Activated CD4-positive, alpha-beta T cell treated with anti-CD3 and anti-CD28 coated beads, Interleukin-2, amount 10 ng/mL, durations not matched to agents 24 days and 14 days (primary cell): ENCODE results near the gene LCA5L. TPM values are rescaled to one million over a fixed set of nuclear protein-coding genes. Genes with fewer than 3 reads are reported as not detected.

ENCODE experiments used
- DNase-seq: peaks from one replicate; pipeline ENCODE4 v3.0.0; 2022
- H3K27ac Mint-ChIP-seq: one replicate; pipeline ENCODE4 v1.8.0; 2022; ENCODE audit warnings: mild to moderate bottlenecking, mixed read lengths
- H3K27me3 Mint-ChIP-seq: one replicate; pipeline ENCODE4 v1.8.0; 2022; ENCODE audit warnings: mixed read lengths
- H3K36me3 Mint-ChIP-seq: one replicate; pipeline ENCODE4 v1.8.0; 2022; ENCODE audit warnings: low read depth, mild to moderate bottlenecking, mixed read lengths
- H3K4me1 Mint-ChIP-seq: one replicate; pipeline ENCODE4 v1.8.0; 2021; ENCODE audit warnings: mixed read lengths
- H3K4me3 Mint-ChIP-seq: one replicate; pipeline ENCODE4 v1.8.0; 2022; ENCODE audit warnings: mild to moderate bottlenecking, moderate library complexity, mixed read lengths
- H3K9me3 Mint-ChIP-seq: one replicate; pipeline ENCODE4 v1.8.0; 2021; ENCODE audit warnings: mixed read lengths
- intact Hi-C: fragments of 100-400 bp; cut with micrococcal nuclease; formaldehyde crosslinking; loops from one replicate; pipeline ENCODE4 v1.15.1; 2023
- total RNA-seq: library from RNA; stranded (reverse); gene quantifications from 2 replicates; pipeline ENCODE4 v1.2.3, GENCODE V29; 2022

LCA5L gene
- not detected in 2 replicates for total RNA-seq

DNA sequence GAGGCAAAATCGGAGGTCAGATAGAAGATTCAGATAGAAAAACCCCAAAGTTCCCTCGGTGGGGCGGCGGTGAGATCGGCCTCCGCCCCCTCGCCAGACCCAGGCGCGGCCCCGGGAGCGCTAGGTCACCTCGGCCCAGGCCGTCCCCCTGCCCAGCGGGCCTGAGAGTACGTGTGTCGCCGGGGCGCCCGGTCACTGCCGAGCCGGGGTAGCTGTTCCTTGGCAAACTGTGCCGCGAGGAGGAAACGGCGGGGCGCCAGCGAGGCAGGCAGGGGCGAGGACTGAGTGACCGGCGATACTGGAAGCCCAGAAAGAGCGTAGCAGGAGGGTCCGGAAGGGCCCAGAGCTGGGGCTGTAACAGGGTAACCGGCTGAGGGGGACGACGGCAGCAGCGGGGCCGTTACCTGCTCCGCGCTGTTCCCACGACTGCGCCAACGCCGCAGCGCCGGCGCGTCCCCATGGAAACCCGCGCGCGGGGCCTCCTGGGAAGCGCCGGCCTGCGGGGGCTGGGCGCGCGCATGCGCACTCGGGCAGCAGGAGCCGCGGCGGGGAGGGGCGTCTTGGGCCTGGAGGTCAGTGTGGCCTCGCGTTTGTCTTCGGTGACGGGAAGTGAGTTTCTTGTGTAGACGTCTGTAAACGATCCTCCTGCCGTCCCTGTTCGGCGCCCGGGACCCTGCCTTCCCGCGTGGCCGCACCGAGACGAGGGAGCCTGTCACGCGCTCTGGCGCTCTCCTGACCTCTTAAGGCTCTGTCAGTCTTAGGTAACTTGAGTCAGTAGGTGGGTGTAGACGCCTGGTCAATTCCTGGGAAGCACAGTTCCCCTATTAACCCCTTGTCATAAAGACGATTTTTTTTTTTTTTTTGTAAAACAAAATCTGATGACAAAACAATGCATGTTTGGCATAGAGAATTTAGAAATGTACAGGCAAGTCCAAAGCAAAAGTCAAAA, at the start of gene LCA5L:
Gene LCA5L, minus strand, starts transcription at position 458 of the 949 bp plus-strand sequence. CDS start 17,285 bp downstream, outside the sequence.
- peaks cover 47% of the 10 kb centered on the region for H3K27me3 Mint-ChIP-seq
- peak within 1 kb of the TSS; percentile 96 for H3K27ac Mint-ChIP-seq
- intact Hi-C loops: loop anchor here (1.0 to 5.0 kb wide), 4 partner anchors 57 to 263 kb away; partner anchors contain the start of genes HMGN1 and PSMG1
- peaks cover 14% of the 10 kb centered on the region for H3K4me1 Mint-ChIP-seq
- H3K4me3 Mint-ChIP-seq: peak within 1 kb of the TSS; percentile 84
- DNase-seq: peak; percentile 98
- H3K36me3 Mint-ChIP-seq: peaks cover 3% of the 10 kb centered on the region
- peaks cover 3% of the 10 kb centered on the region for H3K9me3 Mint-ChIP-seq

DNA sequence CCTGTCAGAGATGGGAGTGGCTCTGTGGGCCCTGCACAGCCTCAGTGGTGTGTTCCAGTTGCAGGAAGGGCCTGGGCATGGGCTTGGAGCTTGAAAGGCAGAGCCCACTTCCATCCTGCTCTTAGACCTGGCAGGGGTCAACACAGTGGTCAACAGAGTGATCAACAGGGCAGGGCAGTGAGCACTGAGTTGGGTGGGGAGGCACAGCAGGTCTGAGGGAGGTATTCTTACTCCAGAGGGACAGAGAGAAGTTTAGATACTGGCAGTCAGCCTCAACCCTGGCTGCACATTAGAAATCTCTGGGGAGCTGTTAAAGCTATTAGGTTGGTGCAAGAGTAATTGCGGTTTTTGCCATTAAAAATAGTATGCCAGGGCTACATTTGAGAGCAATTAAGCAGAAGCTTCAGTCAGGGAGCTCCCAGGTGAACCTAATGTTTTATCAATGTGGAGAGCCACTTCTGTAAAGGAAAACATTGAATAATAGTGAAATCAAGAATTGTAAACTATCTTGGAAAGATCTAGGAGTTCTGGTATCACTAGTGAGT, 43.9 kb upstream of the LCA5L start:
- Mint-ChIP-seq H3K27me3 (no peaks in the 10 kb centered on the region), H3K36me3 (no peaks in the 10 kb centered on the region), H3K4me1 (no peaks in the 10 kb centered on the region), H3K27ac (no peak overlapping the region), H3K4me3 (no peak overlapping the region), H3K9me3 (no peaks in the 10 kb centered on the region)
- DNase-seq: no peak
- intact Hi-C loops: no loop called here

DNA sequence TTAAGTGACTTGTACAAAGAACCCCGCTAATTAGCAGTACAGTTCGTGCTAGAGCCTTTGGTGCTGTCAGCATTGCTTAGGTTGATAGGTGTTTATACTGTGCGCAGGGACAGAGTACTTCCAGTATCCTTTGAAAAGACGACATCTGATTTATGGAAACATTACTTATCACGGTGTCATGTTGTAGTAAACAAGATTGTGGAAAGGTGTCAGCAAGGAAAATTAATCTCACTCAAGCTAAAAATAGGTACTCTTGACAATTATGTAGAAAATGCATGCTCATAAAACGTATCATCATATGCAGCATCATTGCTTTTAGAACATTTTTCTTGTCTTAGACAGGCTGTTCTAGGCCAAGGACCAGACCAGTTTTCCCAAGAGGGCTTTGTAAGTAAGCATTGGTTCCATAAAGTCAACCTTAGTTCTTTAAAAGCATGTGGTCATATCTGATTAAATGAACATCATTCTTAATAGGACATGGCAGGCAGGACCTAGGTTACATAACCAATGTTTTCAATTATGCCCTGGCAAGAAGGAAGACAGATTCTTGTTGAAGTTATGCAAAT, 39.2 kb upstream of the LCA5L start:
- no peak overlapping the region for H3K4me3 Mint-ChIP-seq
- DNase-seq: no peak
- no peaks in the 10 kb centered on the region for H3K4me1 Mint-ChIP-seq
- no peaks in the 10 kb centered on the region for H3K9me3 Mint-ChIP-seq
- intact Hi-C loops: no loop called here
- H3K27me3 Mint-ChIP-seq: no peaks in the 10 kb centered on the region
- H3K36me3 Mint-ChIP-seq: no peaks in the 10 kb centered on the region
- H3K27ac Mint-ChIP-seq: no peak overlapping the region

DNA sequence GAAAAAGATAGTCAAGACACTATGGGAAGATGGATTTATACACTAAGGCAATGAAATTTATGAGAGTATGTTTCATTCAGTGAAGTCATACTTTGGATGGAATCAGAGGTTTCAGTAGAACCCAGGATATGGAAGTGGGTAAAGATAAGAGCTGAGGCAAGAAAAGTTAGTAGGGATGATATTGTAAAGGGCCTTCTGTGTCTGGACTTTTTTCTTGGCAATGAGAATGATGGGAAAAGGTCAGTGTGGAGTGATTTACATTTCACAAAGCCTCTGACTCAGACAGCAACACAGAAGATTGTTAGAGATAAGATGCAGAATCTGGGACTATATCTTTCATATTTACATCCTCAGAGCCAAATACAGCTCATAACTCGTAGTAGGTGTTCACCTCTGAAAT, 38.3 kb upstream of the LCA5L start:
- Mint-ChIP-seq H3K27ac (no peak overlapping the region), H3K9me3 (no peaks in the 10 kb centered on the region), H3K36me3 (no peaks in the 10 kb centered on the region), H3K4me3 (no peak overlapping the region), H3K4me1 (no peaks in the 10 kb centered on the region), H3K27me3 (no peaks in the 10 kb centered on the region)
- intact Hi-C loops: no loop called here
- DNase-seq: no peak

DNA sequence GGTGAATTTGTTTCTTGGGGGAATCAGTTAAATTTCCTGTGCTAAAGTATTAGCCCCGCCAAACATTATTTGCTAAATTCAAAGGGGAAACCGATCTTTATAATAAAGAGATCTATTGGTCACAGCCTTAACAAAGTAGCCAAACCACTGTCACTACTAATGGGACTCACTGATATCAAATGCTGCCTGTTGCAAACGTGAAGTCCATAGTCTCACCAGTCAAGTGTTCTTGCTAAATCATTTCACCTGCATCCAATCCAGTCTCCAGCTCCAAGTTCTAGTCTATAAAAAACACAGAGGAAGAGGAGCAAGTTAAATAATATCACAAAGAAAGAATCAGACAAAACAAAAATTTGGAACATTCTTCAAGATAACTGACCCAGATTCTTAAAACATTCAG, 36.3 kb upstream of the LCA5L start:
- H3K36me3 Mint-ChIP-seq: no peaks in the 10 kb centered on the region
- no peaks in the 10 kb centered on the region for H3K4me1 Mint-ChIP-seq
- no peak overlapping the region for H3K27ac Mint-ChIP-seq
- no peak for DNase-seq
- intact Hi-C loops: no loop called here
- no peaks in the 10 kb centered on the region for H3K9me3 Mint-ChIP-seq
- H3K27me3 Mint-ChIP-seq: no peaks in the 10 kb centered on the region
- no peak overlapping the region for H3K4me3 Mint-ChIP-seq

DNA sequence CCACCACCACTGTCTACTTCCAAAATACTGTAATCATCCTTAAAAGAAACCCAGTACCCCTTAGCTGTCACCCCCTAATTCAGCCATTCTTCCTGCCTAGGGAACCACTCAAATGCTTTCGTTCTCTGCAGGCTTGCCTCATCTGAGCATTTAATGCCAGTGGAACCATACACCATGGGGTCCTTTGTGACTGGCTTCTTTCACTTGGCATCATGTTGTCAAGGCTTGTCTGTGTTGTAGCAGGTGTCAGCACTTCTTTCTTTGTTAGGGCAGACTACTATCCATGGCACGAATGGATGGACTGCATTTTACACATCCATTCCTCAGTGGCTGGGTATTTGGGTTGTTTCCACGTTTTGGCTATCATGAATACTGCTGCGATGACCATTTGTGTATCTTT, 34.7 kb upstream of the LCA5L start:
- Mint-ChIP-seq H3K27ac (no peak overlapping the region), H3K36me3 (no peaks in the 10 kb centered on the region), H3K4me1 (no peaks in the 10 kb centered on the region), H3K4me3 (no peak overlapping the region), H3K27me3 (no peaks in the 10 kb centered on the region), H3K9me3 (no peaks in the 10 kb centered on the region)
- no peak for DNase-seq
- intact Hi-C loops: no loop called here

DNA sequence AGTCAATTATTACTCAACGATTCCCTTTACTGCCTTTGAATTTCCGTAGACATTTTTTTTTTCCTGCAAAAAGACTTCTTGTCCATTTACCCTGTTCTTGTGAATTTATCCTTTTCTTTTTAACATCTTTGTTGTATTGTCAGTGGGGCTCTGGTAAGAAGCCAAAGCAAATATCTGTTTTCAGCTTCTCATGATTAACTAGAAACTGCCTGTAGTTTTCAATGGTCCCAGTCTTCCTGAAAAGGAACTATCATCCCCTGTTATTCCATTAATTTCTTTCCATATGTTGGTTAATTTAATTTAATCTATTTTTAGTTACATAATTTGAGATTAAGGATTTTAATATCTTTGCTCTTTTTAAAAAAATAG, 34.2 kb upstream of the LCA5L start:
- no peaks in the 10 kb centered on the region for H3K36me3 Mint-ChIP-seq
- H3K27me3 Mint-ChIP-seq: no peaks in the 10 kb centered on the region
- no peaks in the 10 kb centered on the region for H3K9me3 Mint-ChIP-seq
- intact Hi-C loops: no loop called here
- H3K4me3 Mint-ChIP-seq: no peak overlapping the region
- H3K27ac Mint-ChIP-seq: no peak overlapping the region
- no peak for DNase-seq
- H3K4me1 Mint-ChIP-seq: no peaks in the 10 kb centered on the region

DNA sequence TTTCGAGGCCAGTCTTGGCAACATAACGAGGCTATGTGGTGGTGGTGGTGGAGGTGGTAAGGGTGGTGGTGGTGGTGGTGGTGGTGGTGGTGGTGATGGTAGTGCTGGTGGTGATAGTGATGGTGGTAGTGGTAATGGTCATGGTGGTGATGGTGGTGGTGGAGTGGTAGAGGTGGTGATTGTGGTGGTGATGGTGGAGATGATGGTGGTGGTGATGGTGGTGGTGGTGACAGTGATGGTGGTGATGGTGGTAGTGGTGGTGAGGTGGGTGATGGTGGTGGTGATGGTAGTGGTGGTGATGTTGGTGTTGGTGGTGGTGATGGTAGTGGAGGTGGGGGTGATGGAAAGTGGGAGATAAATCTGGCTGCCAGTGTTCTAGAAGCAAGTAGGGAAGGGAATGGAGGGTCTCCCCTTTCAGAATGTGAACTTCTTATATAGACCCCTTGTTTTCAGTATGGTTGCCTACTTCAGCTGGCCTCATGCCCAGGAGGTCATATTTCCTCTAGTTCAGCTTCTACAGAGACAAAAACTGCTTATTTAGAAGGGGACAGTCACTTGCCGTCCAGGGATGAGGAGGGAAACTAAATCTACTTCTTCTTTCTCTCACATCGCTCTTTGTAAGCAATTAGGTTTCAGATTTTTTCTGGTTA, 33.7 kb upstream of the LCA5L start:
- no peak overlapping the region for H3K27ac Mint-ChIP-seq
- H3K36me3 Mint-ChIP-seq: no peaks in the 10 kb centered on the region
- intact Hi-C loops: no loop called here
- H3K9me3 Mint-ChIP-seq: no peaks in the 10 kb centered on the region
- H3K27me3 Mint-ChIP-seq: no peaks in the 10 kb centered on the region
- H3K4me3 Mint-ChIP-seq: no peak overlapping the region
- DNase-seq: no peak
- H3K4me1 Mint-ChIP-seq: no peaks in the 10 kb centered on the region

DNA sequence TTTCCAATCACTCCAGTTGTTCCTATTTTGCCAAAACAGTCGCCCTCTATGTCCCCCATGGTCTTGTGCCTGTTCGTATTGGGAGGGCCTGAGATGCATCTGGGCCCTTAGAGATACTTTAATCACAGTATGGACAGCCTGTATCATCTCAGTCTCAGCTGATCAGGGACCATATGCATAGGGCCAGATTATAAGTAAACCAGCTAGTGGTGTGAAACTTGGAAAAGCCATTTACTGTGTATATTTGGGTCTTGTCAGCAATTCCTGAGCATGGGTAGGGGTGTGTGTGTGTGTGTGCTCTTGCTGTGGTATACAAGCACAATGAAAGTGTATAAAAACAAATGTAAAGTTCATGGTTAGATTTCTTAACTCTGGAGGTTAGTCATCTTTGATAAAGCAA, 29.0 kb upstream of the LCA5L start:
- DNase-seq: no peak
- Mint-ChIP-seq H3K27me3 (no peaks in the 10 kb centered on the region), H3K4me1 (no peaks in the 10 kb centered on the region), H3K36me3 (no peaks in the 10 kb centered on the region), H3K9me3 (no peaks in the 10 kb centered on the region), H3K27ac (no peak overlapping the region), H3K4me3 (no peak overlapping the region)
- intact Hi-C loops: no loop called here

DNA sequence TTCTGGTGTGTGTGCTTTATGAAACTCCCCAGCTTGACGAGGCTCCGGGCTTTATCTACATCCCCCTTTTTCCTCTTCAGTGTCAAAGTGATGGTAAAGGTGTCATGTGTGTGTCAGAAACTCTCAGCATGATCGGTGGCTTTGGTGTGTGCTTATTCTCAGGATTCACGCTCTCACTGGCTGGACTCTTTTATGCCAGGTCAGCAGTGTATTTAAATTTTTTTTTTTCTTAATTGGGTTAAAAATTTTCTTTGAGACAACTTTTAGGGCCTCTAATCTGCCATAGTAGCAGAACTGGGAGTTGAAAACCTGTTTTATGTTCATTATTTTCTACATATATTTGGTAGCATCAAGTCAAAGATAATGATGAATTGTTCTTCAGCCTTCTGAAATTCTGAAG, 27.2 kb upstream of the LCA5L start:
- no peak overlapping the region for H3K4me3 Mint-ChIP-seq
- H3K9me3 Mint-ChIP-seq: no peaks in the 10 kb centered on the region
- H3K27me3 Mint-ChIP-seq: no peaks in the 10 kb centered on the region
- H3K4me1 Mint-ChIP-seq: no peaks in the 10 kb centered on the region
- intact Hi-C loops: no loop called here
- peak; percentile 19 for DNase-seq
- no peaks in the 10 kb centered on the region for H3K36me3 Mint-ChIP-seq
- no peak overlapping the region for H3K27ac Mint-ChIP-seq

DNA sequence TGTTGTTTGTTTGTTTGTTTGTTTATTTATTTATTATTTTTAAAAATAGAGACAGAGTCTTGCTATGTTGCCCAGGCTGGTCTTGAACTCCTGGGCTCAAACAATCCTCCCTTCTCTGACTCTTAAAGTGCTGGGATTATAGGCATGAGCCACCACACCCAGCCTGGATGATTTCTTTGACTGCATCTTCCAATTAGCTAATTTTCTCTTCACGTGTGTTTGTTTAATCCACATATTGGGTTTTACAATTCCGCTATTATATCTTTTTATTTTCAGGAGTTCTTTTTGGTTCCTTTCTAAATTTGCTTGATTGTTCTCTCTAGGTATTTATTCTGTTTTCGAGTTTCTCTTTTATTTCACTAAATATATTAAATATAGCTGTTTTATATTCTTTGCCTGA, 26.0 kb upstream of the LCA5L start:
- DNase-seq: peak; percentile 8
- intact Hi-C loops: no loop called here
- H3K27ac Mint-ChIP-seq: no peak overlapping the region
- no peaks in the 10 kb centered on the region for H3K4me1 Mint-ChIP-seq
- H3K36me3 Mint-ChIP-seq: no peaks in the 10 kb centered on the region
- no peaks in the 10 kb centered on the region for H3K9me3 Mint-ChIP-seq
- H3K27me3 Mint-ChIP-seq: no peaks in the 10 kb centered on the region
- H3K4me3 Mint-ChIP-seq: no peak overlapping the region

DNA sequence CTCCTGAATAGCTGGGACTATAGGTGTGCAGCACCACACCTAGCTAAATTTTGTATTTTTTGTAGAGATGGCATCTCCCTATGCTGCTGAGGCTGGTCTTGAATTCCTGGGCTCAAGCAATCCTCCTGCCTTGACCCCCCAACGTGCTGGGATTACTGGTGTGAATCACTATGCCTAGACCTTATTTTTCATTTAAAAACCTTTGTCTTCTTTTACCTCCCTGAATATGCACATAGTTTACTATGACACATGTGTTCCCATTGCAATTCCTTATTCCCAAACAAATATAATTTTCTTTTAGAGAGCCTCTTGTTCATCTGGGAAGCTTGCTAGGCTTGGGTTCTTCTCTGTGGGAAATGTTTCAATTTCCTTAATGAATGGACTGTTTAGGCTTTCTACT, 23.0 kb upstream of the LCA5L start:
- Mint-ChIP-seq H3K9me3 (no peaks in the 10 kb centered on the region), H3K27me3 (no peaks in the 10 kb centered on the region), H3K36me3 (no peaks in the 10 kb centered on the region), H3K4me3 (no peak overlapping the region), H3K4me1 (no peaks in the 10 kb centered on the region), H3K27ac (no peak overlapping the region)
- intact Hi-C loops: no loop called here
- DNase-seq: no peak

DNA sequence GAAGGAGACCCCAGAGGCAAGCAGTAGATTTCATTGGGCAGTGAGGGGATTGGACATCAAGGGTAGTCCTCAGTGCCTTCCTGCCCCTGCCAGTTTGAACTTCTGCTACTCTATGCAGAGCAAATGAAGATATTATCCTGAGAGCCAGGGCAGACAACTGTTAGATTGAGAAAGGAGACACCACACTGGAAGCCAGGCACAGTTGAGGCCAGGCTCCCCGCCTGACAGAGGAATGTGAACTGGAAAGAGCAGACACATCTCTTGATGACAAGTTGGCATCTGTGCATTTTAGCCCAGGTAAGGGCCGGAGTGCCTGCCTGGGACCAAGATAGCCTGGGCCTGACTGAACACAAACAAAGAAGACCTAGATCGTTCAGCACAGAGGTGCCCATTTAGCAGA, 22.2 kb upstream of the LCA5L start:
- Mint-ChIP-seq H3K4me1 (no peaks in the 10 kb centered on the region), H3K27ac (no peak overlapping the region), H3K27me3 (no peaks in the 10 kb centered on the region), H3K9me3 (no peaks in the 10 kb centered on the region), H3K4me3 (no peak overlapping the region), H3K36me3 (no peaks in the 10 kb centered on the region)
- intact Hi-C loops: no loop called here
- DNase-seq: peak; percentile 24

DNA sequence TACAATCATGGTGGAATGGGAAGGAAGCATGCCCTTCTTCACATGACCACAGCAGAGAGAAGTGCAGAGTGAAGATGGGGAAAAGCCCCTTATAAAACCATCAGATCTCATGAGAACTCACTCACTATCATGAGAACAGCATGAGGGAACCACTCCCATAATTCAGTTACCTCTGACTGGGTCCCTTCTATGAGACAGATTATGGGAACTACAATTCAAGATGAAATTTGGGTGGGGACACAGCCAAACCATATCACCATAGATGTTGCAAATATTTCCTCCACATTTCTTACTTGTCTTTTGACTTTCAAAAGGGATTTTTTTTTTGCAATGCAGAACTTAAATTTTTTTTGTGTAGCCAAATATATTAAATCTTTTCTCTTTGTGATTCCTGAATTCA, 21.0 kb upstream of the LCA5L start:
- Mint-ChIP-seq H3K27me3 (no peaks in the 10 kb centered on the region), H3K4me1 (no peaks in the 10 kb centered on the region), H3K9me3 (no peaks in the 10 kb centered on the region), H3K36me3 (no peaks in the 10 kb centered on the region), H3K4me3 (no peak overlapping the region), H3K27ac (no peak overlapping the region)
- DNase-seq: peak; percentile 8
- intact Hi-C loops: no loop called here
